Measurements from ENCODE around the gene MATN1.

GRCh38 chr1:30704765-30705509 is 18.4 kb downstream of the MATN1 start:
- no peak for TF ChIP-seq POLR2A (IDR thresholded peaks at IDR 0.05)
- no peak for TF ChIP-seq CTCF (IDR thresholded peaks at IDR 0.05)
- peak in 1 of 2 donors; percentile 12 for TF ChIP-seq POLR2AphosphoS5 (IDR thresholded peaks at IDR 0.05; ENCODE audit: insufficient read depth in 1 of 2, low read depth in 1 of 2)
